ENCODE measurements around the gene CD99.

The CD99 gene

GRCh38 chrX:2665387-2666304 lies 25.4 kb upstream of the CD99 start:
- Histone ChIP-seq H3K9ac (ENCODE audit: low read length) (no peak overlapping the region), H3K79me2 (ENCODE audit: insufficient read depth, low read length) (no peaks in the 10 kb centered on the region), H3K9me3 (ENCODE audit: low read length) (no peaks in the 10 kb centered on the region), H3K27ac (ENCODE audit: low read depth, low read length, poor library complexity, severe bottlenecking) (no peak overlapping the region), H4K20me1 (ENCODE audit: insufficient read depth, low read length) (no peaks in the 10 kb centered on the region), H3K4me1 (ENCODE audit: insufficient read depth, low read length, severe bottlenecking) (peaks cover 7% of the 10 kb centered on the region), H2AFZ (ENCODE audit: low read length) (no peak overlapping the region), H3F3A (ENCODE audit: insufficient read depth, low read length) (no peaks in the 10 kb centered on the region), H3K4me2 (ENCODE audit: low read length) (no peak overlapping the region), H3K4me3 (ENCODE audit: low read depth, low read length, poor library complexity, severe bottlenecking) (no peak overlapping the region), H3K27me3 (ENCODE audit: insufficient read depth, low read length) (no peaks in the 10 kb centered on the region), H3K9me2 (ENCODE audit: low read depth, low read length) (no peaks in the 10 kb centered on the region), H3K36me3 (ENCODE audit: insufficient read depth, low read length) (no peaks in the 10 kb centered on the region)
- TF ChIP-seq EZH2 (IDR thresholded peaks at IDR 0.05; ENCODE audit: borderline replicate concordance, low read length) (no peak), CTCF (IDR thresholded peaks at IDR 0.05; ENCODE audit: low read length) (no peak)

- Histone ChIP-seq H3K9me2 (ENCODE audit: low read depth, low read length) (no peaks in the 10 kb centered on the region), H3K4me3 (ENCODE audit: low read depth, low read length, poor library complexity, severe bottlenecking) (no peak overlapping the region), H3K36me3 (ENCODE audit: insufficient read depth, low read length) (no peaks in the 10 kb centered on the region), H3K9me3 (ENCODE audit: low read length) (no peaks in the 10 kb centered on the region), H3K4me2 (ENCODE audit: low read length) (no peak overlapping the region), H3K4me1 (ENCODE audit: insufficient read depth, low read length, severe bottlenecking) (peaks cover 7% of the 10 kb centered on the region), H3F3A (ENCODE audit: insufficient read depth, low read length) (no peaks in the 10 kb centered on the region), H4K20me1 (ENCODE audit: insufficient read depth, low read length) (no peaks in the 10 kb centered on the region), H3K79me2 (ENCODE audit: insufficient read depth, low read length) (no peaks in the 10 kb centered on the region), H3K27ac (ENCODE audit: low read depth, low read length, poor library complexity, severe bottlenecking) (no peak overlapping the region), H3K9ac (ENCODE audit: low read length) (no peak overlapping the region), H3K27me3 (ENCODE audit: insufficient read depth, low read length) (no peaks in the 10 kb centered on the region), H2AFZ (ENCODE audit: low read length) (no peak overlapping the region)
- TF ChIP-seq CTCF (IDR thresholded peaks at IDR 0.05; ENCODE audit: low read length) (no peak), EZH2 (IDR thresholded peaks at IDR 0.05; ENCODE audit: borderline replicate concordance, low read length) (no peak)
Observed at GRCh38 chrX:2666491-2666890, 24.6 kb upstream of the CD99 start.

- Histone ChIP-seq H3K4me1 (ENCODE audit: insufficient read depth, low read length, severe bottlenecking) (no peaks in the 10 kb centered on the region), H3K4me2 (ENCODE audit: low read length) (no peak overlapping the region), H3K4me3 (ENCODE audit: low read depth, low read length, poor library complexity, severe bottlenecking) (no peak overlapping the region), H3F3A (ENCODE audit: insufficient read depth, low read length) (no peaks in the 10 kb centered on the region), H3K79me2 (ENCODE audit: insufficient read depth, low read length) (no peaks in the 10 kb centered on the region), H4K20me1 (ENCODE audit: insufficient read depth, low read length) (no peaks in the 10 kb centered on the region), H3K9me2 (ENCODE audit: low read depth, low read length) (no peaks in the 10 kb centered on the region), H3K27ac (ENCODE audit: low read depth, low read length, poor library complexity, severe bottlenecking) (no peak overlapping the region), H3K9me3 (ENCODE audit: low read length) (no peaks in the 10 kb centered on the region), H3K9ac (ENCODE audit: low read length) (no peak overlapping the region), H3K27me3 (ENCODE audit: insufficient read depth, low read length) (no peaks in the 10 kb centered on the region), H2AFZ (ENCODE audit: low read length) (no peak overlapping the region), H3K36me3 (ENCODE audit: insufficient read depth, low read length) (no peaks in the 10 kb centered on the region)
- TF ChIP-seq EZH2 (IDR thresholded peaks at IDR 0.05; ENCODE audit: borderline replicate concordance, low read length) (no peak), CTCF (IDR thresholded peaks at IDR 0.05; ENCODE audit: low read length) (no peak)
Observed at GRCh38 chrX:2670978-2671377, 20.1 kb upstream of the CD99 start.
